ENCODE results near the gene GNB1L. TPM values are rescaled to one million over a fixed set of nuclear protein-coding genes. Genes with fewer than 3 reads are reported as not detected.
A peak's percentile ranks its signal among the peaks of the same experiment; 100 is the strongest.

GNB1L gene, protein sequence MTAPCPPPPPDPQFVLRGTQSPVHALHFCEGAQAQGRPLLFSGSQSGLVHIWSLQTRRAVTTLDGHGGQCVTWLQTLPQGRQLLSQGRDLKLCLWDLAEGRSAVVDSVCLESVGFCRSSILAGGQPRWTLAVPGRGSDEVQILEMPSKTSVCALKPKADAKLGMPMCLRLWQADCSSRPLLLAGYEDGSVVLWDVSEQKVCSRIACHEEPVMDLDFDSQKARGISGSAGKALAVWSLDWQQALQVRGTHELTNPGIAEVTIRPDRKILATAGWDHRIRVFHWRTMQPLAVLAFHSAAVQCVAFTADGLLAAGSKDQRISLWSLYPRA
- 12.2 and 17.7 TPM in 2 replicates for total RNA-seq (2014; rRNA removed; shearing (Covaris generic))

DNA sequence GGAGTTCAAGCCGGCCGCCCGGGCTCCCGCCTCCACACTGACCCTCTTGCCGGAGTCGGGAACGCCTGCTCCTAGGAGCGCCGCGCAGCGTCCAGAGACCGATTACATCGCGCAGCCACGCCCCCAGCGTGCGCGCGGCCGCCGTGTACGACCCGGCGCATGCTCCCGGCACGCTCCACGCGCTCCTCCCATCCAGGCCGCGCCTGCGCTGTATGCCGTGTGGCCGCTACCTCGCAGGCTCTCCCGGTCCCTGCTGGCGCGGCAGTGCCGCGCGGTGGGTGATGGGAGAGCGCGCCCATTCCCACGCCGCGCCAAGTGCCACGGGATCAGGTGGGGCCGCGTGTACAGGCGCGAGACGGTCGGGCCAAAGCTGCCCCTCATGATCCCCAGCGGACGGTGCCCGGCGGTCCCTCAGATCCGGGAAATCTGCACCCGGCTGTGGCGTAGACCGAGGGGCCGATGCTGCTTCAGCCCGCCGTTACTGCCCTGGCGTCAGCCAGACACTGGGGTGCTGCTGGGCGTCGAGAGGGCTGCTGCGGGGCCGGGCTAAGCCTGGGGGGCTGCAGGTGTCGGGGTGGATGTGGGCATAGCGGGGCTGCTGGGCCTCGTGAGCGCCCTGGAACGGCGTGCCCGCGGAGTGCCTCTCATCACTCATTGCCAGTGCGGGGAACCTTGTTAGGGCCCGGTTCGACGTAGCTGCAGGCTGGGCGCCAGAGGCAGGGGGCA, at the start of gene GNB1L, which contains the start of gene RTL10:
TSS of gene GNB1L (minus strand) at position 97 of the 726 bp plus-strand sequence. CDS start 33,519 bp downstream, outside the sequence.
TSS of gene RTL10 (minus strand) at position 97 of the 726 bp plus-strand sequence. CDS start 2,613 bp downstream, outside the sequence.
- Histone ChIP-seq H3K36me3 (peaks cover 57% of the 10 kb centered on the region), H3K4me1 (replicated peaks) (peaks cover 28% of the 10 kb centered on the region), H3K27ac (peak within 1 kb of the TSS; percentile 85), H3K4me3 (peak within 1 kb of the TSS; percentile 83), H3K9me3 (replicated peaks) (no peaks in the 10 kb centered on the region; the same call in none of the 2 replicates), H3K27me3 (replicated peaks) (no peaks in the 10 kb centered on the region)
- DNase-seq (ENCODE audit: low read depth in 1 of 2, low spot score in 2 of 2), result peak; percentile 96

DNA sequence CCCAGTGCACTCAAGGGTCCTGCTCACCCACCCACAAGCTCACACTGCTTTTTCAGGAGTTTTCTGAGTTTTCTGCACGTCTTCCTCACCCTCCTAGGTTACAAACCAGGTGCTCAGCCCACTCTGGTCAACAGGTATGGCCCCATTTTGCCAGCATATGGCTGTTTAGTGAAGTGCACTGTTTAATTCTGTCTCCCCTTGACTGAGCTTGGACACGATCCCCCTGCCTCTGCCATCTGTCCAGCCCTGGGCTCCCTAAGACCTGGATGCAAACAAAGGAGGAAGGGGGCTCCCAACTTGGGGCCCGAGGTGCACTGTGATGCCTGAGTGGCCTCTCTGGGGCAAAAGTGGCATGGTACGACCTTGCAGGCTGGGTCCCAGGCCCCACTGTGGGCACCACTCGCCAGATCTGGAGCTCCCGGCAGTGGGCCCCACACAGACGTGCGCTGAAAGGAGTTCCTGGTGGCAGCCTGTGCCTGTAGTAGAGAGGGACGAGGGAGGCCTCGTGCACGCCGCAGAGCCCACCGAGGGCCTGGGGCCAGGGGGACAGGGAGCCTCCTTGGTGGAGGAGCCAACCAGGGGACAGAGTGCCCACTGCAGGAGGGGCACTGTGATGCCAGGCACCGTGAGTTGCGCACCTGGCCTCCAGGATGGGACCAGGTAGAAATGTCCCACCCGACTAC, 49.6 kb upstream of the GNB1L start:
- H3K4me3 ChIP-seq, result no peak overlapping the region
- 0 out of 2 replicates have a peak overlapping the region, but pooled peaks have one; percentile 1 for H3K27ac ChIP-seq
- peaks cover 28% of the 10 kb centered on the region for H3K4me1 ChIP-seq (replicated peaks)
- DNase-seq (ENCODE audit: low read depth in 1 of 2, low spot score in 2 of 2), result no peak
- no peaks in the 10 kb centered on the region for H3K27me3 ChIP-seq (replicated peaks)
- no peaks in the 10 kb centered on the region for H3K9me3 ChIP-seq (replicated peaks)
- 0 out of 2 replicates have a peak, but pooled peaks cover 7% of the 10 kb centered on the region for H3K36me3 ChIP-seq

DNA sequence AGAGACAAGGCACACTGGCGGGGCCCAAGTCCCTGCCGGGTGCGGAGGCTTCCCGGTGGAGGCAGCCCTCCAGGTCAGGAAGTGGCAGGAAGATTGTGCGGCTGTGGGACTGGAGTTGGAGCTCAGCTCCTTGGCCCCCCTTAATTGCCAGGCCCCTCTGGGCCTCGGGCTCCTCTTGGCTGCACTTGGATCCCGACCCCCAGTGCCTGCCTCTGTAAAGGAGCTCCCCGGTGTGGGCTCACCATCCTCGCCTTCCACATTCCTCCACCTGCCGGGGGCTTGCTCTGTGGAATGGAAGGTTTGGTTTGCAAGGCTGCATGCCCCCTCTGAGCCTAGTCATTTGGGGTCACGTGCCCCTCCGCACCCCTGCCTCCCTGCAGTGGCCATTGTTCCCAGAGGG, 48.8 kb upstream of the GNB1L start:
- no peaks in the 10 kb centered on the region for H3K9me3 ChIP-seq (replicated peaks)
- no peak overlapping the region for H3K27ac ChIP-seq
- no peaks in the 10 kb centered on the region for H3K27me3 ChIP-seq (replicated peaks)
- 0 out of 2 replicates have a peak, but pooled peaks cover 7% of the 10 kb centered on the region for H3K36me3 ChIP-seq
- no peak for DNase-seq (ENCODE audit: low read depth in 1 of 2, low spot score in 2 of 2)
- H3K4me3 ChIP-seq, result no peak overlapping the region
- H3K4me1 ChIP-seq (replicated peaks), result peaks cover 28% of the 10 kb centered on the region

DNA sequence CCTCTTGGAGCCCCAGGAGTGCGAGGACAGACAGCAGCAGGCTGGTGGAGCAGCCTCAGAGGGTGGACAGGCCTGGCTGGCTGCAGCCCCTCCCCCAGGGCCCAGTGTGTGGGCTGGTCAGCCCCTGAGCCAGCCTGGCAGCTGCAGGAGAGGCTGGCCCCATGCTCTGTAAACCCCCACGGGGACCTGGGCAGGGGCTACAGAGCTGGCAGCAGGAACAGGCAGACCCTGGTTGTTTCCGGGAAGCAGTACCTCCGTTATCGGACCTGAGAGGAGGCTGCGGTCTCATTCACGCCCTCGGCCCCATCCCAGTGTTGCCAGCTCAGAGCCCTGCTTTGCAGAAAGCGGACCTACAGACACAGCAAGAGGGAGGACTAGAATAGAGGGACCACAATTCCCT, 48.4 kb upstream of the GNB1L start:
- peaks cover 6% of the 10 kb centered on the region; the same call in 1 of the 2 replicates for H3K36me3 ChIP-seq
- H3K9me3 ChIP-seq (replicated peaks), result no peaks in the 10 kb centered on the region
- H3K4me3 ChIP-seq, result no peak overlapping the region
- H3K27ac ChIP-seq, result no peak overlapping the region
- no peak for DNase-seq (ENCODE audit: low read depth in 1 of 2, low spot score in 2 of 2)
- H3K4me1 ChIP-seq (replicated peaks), result peaks cover 28% of the 10 kb centered on the region
- H3K27me3 ChIP-seq (replicated peaks), result no peaks in the 10 kb centered on the region

DNA sequence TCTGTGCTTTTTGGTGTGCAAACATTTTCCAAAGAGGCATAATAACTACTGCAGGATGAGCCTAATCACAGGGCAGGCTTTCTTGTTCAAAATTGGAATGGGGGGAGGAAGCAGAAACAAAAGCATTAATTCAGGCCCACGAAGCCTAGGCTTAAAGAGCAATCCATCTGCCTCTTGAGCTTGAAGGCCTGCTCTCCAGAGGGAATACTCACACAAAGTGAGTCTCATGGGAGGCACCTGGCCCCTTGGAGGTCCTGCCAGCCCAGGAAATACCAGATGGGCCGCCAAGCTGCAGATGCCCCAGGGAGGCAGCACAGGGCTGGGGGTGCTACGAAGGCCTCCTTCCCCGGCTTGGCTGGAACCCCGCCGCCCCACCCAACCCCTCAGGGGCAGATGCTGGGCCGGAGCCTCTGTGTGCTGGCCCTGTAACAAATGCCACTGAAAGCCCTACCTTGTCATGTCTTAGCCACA, 47.6 kb upstream of the GNB1L start:
- H3K4me1 ChIP-seq (replicated peaks), result peaks cover 28% of the 10 kb centered on the region
- no peak overlapping the region for H3K27ac ChIP-seq
- H3K27me3 ChIP-seq (replicated peaks), result no peaks in the 10 kb centered on the region
- no peaks in the 10 kb centered on the region for H3K9me3 ChIP-seq (replicated peaks)
- H3K4me3 ChIP-seq, result no peak overlapping the region
- peak in 1 of 2 experiments; percentile 44 for DNase-seq (ENCODE audit: low read depth in 1 of 2, low spot score in 2 of 2)
- peaks cover 6% of the 10 kb centered on the region; the same call in 1 of the 2 replicates for H3K36me3 ChIP-seq

DNA sequence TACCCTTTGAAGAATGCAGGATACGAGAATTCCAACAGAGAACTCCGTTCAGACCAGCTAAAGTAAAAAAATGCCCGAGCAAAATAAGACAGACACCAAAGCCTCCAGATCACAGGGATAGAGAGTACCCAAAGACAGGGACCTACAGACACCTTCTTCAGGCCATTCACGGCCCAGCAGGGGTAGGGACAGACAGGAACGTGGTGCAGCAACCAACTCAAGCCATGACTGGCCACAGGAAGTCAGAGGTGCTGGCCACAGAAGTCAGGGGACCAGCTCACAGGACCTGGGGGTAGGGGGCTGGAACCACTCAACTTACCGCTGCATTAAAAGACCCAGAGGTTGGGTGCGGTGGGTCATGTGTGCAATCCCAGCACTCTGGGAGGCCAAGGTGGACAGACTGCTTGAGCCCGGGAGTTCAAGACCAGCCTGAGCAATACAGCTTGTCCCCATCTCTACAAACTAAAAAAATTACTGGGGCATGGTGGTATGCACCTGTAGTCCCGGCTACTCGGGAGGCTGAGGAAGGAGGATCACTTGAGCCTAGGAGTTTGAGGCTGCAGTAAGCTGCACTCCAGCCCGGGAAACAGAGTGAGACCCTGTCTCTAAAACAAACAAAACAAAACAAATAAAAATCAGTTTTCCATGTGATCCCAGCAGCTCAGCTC, 47.0 kb upstream of the GNB1L start:
- DNase-seq (ENCODE audit: low read depth in 1 of 2, low spot score in 2 of 2), result no peak
- Histone ChIP-seq H3K27ac (no peak overlapping the region), H3K36me3 (peaks cover 9% of the 10 kb centered on the region; the same call in 1 of the 2 replicates), H3K4me3 (no peak overlapping the region), H3K4me1 (replicated peaks) (peaks cover 28% of the 10 kb centered on the region), H3K9me3 (replicated peaks) (no peaks in the 10 kb centered on the region), H3K27me3 (replicated peaks) (no peaks in the 10 kb centered on the region)

DNA sequence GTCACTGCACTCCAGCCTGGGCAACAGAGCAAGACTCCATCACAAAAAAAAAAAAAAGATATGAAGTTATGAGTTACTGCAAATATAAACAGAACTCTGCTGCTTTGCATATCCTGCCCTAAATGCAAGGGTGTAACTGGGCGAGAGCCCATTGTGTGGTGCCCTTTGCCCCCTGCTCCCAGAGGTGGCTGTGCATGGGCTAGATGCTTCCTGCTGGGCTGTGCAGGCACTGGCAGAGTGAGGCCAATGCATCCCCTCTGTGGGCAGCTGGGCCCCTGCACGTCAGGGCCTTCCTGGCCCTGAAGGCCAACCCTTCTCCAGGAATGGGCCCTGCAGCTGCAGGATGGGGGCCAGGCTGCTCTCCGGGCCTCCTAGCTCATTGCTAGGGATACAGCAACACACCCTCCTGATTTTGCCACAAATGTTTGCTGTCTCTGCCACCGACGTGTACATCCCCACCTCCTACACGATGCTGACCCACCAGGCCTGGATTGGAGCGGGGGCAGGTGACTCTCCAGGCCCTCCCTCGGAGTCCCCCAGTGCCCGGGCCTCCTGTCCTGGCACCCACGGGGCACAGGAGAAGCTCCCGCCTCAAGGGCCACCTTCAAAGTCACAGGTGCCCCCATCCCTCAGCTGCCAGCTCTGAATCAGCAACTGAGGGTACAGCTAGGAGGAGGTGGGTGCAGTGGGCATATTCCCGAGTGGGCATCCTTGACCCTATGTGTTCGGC, 46.2 kb upstream of the GNB1L start:
- Histone ChIP-seq H3K4me1 (replicated peaks) (peaks cover 23% of the 10 kb centered on the region), H3K27ac (no peak overlapping the region), H3K9me3 (replicated peaks) (no peaks in the 10 kb centered on the region), H3K27me3 (replicated peaks) (no peaks in the 10 kb centered on the region), H3K4me3 (no peak overlapping the region), H3K36me3 (peaks cover 9% of the 10 kb centered on the region; the same call in 1 of the 2 replicates)
- no peak for DNase-seq (ENCODE audit: low read depth in 1 of 2, low spot score in 2 of 2)

DNA sequence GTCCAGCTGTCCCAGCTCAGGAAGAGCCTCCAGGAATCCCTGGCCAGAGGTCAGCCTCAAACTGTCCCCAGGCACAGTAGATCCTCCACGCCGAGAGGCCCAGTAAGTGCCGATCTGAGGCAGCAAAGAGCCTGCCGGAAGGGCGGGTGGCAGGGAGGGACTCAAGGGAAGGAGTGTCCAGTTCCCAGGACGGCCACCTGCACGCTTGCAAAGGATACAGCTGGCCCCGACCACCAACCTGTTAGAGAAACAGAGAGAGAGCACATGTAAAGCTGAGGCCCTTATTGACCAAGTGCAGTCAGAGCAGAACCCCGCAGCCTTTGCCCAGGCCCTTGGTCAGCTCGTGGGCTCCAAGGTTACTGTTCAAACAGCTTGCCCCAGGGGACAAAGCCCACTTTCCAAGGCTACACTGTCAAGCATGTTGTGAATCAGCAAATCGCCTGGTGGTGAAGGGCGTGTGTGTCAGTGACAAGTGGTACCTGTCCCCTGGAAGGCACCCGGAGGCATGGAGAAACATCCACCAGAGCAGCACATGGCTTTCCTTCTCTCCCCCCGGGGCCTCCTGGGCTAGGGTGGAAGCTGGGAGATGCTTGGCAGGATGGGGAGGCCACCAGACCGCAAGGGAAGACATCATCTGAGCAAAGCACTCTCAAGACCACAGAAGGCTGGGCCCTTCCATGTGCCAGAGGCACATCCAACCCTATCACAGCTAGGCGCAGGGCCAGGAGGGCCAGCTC, 44.3 kb upstream of the GNB1L start:
- Histone ChIP-seq H3K27ac (no peak overlapping the region), H3K4me3 (no peak overlapping the region), H3K9me3 (replicated peaks) (no peaks in the 10 kb centered on the region), H3K27me3 (replicated peaks) (no peaks in the 10 kb centered on the region), H3K36me3 (peaks cover 17% of the 10 kb centered on the region), H3K4me1 (replicated peaks) (peaks cover 7% of the 10 kb centered on the region)
- DNase-seq (ENCODE audit: low read depth in 1 of 2, low spot score in 2 of 2), result no peak

DNA sequence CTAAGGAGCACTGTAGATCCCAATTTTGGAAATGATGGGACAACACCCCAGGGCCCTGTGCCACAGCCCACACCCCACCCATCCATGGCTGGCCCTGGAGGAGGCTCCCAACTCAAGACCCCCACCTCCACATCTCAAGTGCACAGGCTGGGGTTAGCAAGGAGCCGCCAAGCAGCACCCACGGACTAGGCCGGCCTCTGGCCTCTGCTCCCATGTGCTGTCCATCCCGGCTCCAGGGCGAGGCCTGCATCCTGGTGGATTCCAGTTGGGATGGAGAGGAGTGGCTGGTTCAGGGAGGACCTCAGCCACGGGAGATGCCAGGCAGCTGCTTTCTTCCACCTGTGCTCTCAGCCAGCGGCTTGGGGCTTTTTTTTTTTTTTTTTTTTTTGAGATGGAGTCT, 43.5 kb upstream of the GNB1L start:
- peaks cover 4% of the 10 kb centered on the region for H3K4me1 ChIP-seq (replicated peaks)
- no peak overlapping the region for H3K27ac ChIP-seq
- H3K4me3 ChIP-seq, result no peak overlapping the region
- H3K36me3 ChIP-seq, result peaks cover 26% of the 10 kb centered on the region
- no peaks in the 10 kb centered on the region for H3K9me3 ChIP-seq (replicated peaks)
- no peaks in the 10 kb centered on the region for H3K27me3 ChIP-seq (replicated peaks)
- DNase-seq (ENCODE audit: low read depth in 1 of 2, low spot score in 2 of 2), result no peak

DNA sequence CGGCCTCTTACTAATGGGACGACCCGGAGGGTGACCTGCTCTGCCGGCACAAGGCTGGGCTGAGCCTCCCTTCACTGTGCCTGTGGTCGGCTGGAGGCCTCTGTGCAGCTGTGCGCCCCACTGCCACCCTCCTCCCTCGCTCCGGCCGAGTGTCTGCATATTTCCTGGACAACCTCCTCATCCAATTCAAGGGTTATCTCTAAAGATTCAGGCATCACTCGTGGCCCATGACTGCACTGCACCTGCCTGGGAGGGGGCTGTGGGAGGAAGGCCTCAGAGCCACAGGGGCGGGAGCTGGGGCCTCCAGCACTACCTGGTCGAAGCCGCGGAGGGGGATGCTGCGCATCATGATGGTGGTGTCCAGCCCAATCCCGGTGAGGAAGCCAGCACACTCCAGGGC, 43.1 kb upstream of the GNB1L start:
- DNase-seq (ENCODE audit: low read depth in 1 of 2, low spot score in 2 of 2), result no peak
- Histone ChIP-seq H3K9me3 (replicated peaks) (no peaks in the 10 kb centered on the region), H3K4me3 (no peak overlapping the region), H3K36me3 (peaks cover 30% of the 10 kb centered on the region), H3K27ac (no peak overlapping the region), H3K27me3 (replicated peaks) (no peaks in the 10 kb centered on the region), H3K4me1 (replicated peaks) (peaks cover 5% of the 10 kb centered on the region)

DNA sequence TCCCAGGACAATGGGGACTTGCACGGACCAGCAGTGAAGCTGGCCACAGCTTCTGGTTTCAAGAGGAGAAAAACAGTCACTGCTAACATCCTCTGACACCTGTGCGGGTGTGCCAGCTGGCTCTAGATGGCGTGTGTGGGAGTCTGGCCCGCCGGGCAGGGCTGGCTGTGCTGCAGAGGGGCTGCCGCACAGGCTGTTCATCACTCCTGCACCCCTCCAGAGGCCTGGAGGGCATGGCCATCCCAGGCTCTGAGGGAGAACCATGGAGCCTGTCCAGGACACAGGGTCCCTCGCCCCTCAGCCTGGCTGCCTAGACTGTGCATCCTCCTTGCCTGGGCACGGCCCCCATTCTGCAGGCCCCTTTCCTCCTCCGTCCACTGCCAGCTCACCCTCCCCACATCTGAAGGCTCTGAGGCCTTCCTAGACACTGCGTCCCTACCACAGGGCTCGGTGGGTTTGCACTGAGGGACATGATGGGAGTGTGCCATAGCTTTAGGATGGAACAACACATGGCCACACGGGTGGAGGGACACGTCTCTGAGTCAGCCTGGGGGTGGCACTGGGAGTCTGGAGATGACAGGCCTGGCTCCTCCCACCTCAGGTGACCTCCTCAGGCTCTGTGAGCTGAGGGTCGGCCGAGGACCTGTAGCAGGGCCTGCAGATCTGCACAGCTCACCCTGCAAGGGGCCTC, 42.1 kb upstream of the GNB1L start:
- Histone ChIP-seq H3K9me3 (replicated peaks) (no peaks in the 10 kb centered on the region), H3K27me3 (replicated peaks) (no peaks in the 10 kb centered on the region), H3K36me3 (peaks cover 34% of the 10 kb centered on the region), H3K4me3 (no peak overlapping the region), H3K27ac (no peak overlapping the region), H3K4me1 (replicated peaks) (peaks cover 14% of the 10 kb centered on the region)
- DNase-seq (ENCODE audit: low read depth in 1 of 2, low spot score in 2 of 2), result no peak
